ENCODE measurements around the gene FNIP1. TPM values are rescaled to one million over a fixed set of nuclear protein-coding genes. Genes with fewer than 3 reads are reported as not detected.

The FNIP1 gene
- total RNA-seq, 4 donors from 2014 or later: 50.2 to 64.1 (median 52.1) TPM

Other genes with a start within 250 kb of the FNIP1 start
- 10 to 100 TPM; 14.7 to 31.5 (median 24.2) TPM for gene RAPGEF6, start 161.8 kb downstream of the FNIP1 start, total RNA-seq
- gene MEIKIN, start 148.6 kb upstream of the FNIP1 start, total RNA-seq: 10 to 100 TPM in 1 of 4 donors, under 1 TPM in 1, not detected in 2; 0.60 to 14.8 TPM
- 1 to 10 TPM in 2 of 4 donors, under 1 TPM in 1, not detected in 1; 0.75 to 1.4 (median 1.0) TPM for gene ACSL6, start 214.6 kb upstream of the FNIP1 start, total RNA-seq

Data from omental fat pad (tissue), 4 donors.